ENCODE data around the gene GLUL.

DNA sequence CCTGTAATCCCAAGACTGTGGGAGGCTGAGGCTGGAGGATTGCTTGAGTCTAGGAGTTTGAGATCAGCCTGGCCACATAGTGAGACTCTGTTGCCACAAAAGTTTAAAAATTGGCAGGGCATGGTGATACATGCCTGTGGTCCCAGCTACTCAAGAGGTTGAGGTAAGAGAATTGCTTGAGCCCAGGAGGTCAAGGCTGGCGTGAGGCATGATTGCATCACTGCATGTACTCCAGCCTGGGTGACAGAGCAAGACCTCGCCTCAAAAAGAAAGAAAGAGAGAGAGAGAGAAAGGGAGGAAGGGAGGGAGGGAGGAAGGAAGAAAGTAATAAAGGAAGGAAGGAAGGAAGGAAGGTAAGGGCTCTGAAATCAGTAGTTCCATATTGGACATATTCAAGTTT is 25.0 kb downstream of the GLUL start:
- no peak for TF ChIP-seq POLR2A (IDR thresholded peaks at IDR 0.05)
- TF ChIP-seq, protein P1, sequence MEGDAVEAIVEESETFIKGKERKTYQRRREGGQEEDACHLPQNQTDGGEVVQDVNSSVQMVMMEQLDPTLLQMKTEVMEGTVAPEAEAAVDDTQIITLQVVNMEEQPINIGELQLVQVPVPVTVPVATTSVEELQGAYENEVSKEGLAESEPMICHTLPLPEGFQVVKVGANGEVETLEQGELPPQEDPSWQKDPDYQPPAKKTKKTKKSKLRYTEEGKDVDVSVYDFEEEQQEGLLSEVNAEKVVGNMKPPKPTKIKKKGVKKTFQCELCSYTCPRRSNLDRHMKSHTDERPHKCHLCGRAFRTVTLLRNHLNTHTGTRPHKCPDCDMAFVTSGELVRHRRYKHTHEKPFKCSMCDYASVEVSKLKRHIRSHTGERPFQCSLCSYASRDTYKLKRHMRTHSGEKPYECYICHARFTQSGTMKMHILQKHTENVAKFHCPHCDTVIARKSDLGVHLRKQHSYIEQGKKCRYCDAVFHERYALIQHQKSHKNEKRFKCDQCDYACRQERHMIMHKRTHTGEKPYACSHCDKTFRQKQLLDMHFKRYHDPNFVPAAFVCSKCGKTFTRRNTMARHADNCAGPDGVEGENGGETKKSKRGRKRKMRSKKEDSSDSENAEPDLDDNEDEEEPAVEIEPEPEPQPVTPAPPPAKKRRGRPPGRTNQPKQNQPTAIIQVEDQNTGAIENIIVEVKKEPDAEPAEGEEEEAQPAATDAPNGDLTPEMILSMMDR (IDR thresholded peaks at IDR 0.05) = no peak
